ENCODE results near the gene JPH3. TPM values are rescaled to one million over a fixed set of nuclear protein-coding genes. Genes with fewer than 3 reads are reported as not detected.

Gene JPH3
- total RNA-seq, 2 experiments from 2014 or later = not detected

DNA sequence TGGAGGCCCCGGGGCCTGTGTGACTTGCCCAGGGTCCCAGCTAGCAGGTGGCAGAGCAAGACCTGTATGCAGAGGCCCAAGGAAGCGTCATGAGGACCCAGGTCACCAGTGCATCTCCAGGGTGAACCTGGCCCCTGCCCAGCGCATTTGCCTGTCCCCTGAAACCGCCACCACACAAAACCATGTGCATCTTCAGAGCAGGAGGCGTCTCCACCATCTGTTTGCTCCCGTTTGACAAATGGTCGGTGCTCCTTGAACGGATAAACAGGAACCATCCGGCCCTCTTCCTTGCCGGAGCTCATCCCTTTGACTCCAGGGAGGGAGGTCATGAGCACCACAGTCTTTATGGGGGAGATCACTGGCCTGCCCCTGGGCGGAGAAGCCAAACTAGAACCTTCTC is 62.5 kb downstream of the JPH3 start:
- no peak overlapping the region for H3K4me3 Mint-ChIP-seq

DNA sequence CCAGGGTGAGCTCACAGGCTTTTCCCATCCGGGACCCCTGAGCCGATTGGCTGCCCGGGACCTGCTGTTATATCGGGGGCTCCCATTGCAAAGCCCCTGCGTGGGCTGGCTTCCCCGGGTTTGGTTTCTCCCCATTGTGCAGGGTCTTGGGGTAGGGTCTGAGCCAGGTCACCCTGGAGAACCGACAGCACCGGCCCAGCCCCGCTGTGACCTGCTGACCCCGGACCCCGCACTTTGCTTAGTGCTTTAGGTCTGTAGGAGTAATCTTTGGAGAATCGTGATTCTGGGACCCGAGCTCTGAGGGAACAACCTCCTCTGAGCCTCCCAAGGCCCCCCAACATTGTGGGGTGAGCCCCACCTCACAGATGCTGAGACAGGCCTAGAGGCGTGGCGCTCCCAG is 62.9 kb downstream of the JPH3 start:
- Mint-ChIP-seq H3K4me3 (no peak overlapping the region), H3K27me3 (peaks cover 4% of the 10 kb centered on the region), H3K4me1 (no peaks in the 10 kb centered on the region), H3K36me3 (ENCODE audit: low read depth) (no peaks in the 10 kb centered on the region), H3K27ac (no peak overlapping the region), H3K9me3 (no peaks in the 10 kb centered on the region)
- POLR2A ChIA-PET = no interaction called here
- CTCF ChIA-PET = no interaction called here
- no peak for DNase-seq

More for the DNA sequence above, 62.5 kb downstream of the JPH3 start:
- ChIA-PET POLR2A (no interaction called here), CTCF (no interaction called here)
- DNase-seq = no peak
- Mint-ChIP-seq H3K4me1 (no peaks in the 10 kb centered on the region), H3K27me3 (peaks cover 4% of the 10 kb centered on the region), H3K9me3 (no peaks in the 10 kb centered on the region), H3K27ac (no peak overlapping the region), H3K36me3 (ENCODE audit: low read depth) (no peaks in the 10 kb centered on the region)

DNA sequence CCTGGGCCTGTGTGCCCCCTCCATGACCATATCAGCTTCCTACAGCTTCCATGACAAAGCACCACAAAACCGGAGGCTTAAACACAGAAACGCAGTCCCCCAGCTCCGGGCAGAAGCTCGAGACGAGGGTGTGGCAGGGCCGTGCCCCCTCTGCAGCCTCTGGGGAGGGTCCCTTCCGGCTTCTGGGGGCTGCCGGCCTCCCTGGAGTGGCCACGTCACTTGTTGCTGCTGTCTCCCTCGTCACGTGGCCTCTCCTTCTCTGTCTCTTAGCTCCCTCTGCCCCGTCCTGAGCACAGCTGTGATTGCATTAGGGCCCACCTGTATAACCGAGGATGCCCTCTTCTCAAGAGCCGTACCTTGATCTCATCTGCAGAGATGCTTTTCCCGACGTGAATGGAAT is 64.6 kb downstream of the JPH3 start:
- no peak overlapping the region for H3K27ac Mint-ChIP-seq
- no peak for DNase-seq
- H3K4me1 Mint-ChIP-seq = no peaks in the 10 kb centered on the region
- CTCF ChIA-PET = no interaction called here
- no peaks in the 10 kb centered on the region for H3K9me3 Mint-ChIP-seq
- H3K27me3 Mint-ChIP-seq = peaks cover 4% of the 10 kb centered on the region
- POLR2A ChIA-PET = no interaction called here
- H3K4me3 Mint-ChIP-seq = no peak overlapping the region
- no peaks in the 10 kb centered on the region for H3K36me3 Mint-ChIP-seq (ENCODE audit: low read depth)

DNA sequence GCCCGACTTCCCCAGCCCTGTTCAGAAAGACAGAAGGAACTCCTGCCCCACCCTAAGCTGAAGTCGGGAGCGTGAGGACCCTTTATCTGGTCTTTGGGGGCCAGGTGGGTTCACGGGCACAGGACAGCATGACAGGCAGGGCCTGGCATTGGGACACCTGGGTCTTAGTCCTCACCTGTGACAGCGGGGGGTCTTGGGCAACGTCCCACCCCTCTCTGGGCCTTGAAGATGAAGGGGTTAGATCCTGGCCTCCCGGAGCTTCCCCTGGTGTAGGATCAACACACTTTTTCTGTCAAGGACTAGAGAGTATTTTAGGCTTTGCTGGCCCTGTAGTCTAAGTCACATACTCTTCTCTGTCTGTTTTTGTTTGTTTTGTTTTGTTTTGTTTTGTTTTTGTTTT is 65.1 kb downstream of the JPH3 start:
- ChIA-PET CTCF (no interaction called here), POLR2A (no interaction called here)
- no peaks in the 10 kb centered on the region for H3K4me1 Mint-ChIP-seq
- peaks cover 4% of the 10 kb centered on the region for H3K27me3 Mint-ChIP-seq
- no peak overlapping the region for H3K4me3 Mint-ChIP-seq
- DNase-seq = no peak
- H3K27ac Mint-ChIP-seq = no peak overlapping the region
- no peaks in the 10 kb centered on the region for H3K9me3 Mint-ChIP-seq
- no peaks in the 10 kb centered on the region for H3K36me3 Mint-ChIP-seq (ENCODE audit: low read depth)

DNA sequence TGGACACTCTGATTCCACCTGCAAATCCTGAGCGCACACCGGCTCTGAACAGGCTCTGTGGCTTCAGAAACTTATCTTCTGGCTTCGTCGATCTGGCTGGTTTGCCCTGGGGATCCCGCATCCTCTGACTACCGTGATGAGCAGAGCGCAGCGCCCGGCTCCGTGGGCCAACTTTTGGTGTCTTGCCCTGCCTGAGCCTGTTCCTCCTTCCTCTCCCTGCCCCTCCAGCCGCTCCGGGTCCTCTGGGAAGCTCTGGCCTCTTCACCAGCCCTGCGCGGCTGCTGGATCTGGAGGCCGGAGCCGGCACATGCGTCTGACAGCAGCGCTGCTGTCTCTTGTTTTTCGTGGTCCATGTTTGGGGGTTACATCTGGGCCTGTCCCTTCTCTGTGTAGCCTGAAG is 65.6 kb downstream of the JPH3 start:
- Mint-ChIP-seq H3K4me3 (no peak overlapping the region), H3K36me3 (ENCODE audit: low read depth) (no peaks in the 10 kb centered on the region), H3K9me3 (no peaks in the 10 kb centered on the region), H3K27me3 (peaks cover 4% of the 10 kb centered on the region), H3K4me1 (no peaks in the 10 kb centered on the region), H3K27ac (no peak overlapping the region)
- CTCF ChIA-PET = no interaction called here
- no peak for DNase-seq
- POLR2A ChIA-PET = no interaction called here

DNA sequence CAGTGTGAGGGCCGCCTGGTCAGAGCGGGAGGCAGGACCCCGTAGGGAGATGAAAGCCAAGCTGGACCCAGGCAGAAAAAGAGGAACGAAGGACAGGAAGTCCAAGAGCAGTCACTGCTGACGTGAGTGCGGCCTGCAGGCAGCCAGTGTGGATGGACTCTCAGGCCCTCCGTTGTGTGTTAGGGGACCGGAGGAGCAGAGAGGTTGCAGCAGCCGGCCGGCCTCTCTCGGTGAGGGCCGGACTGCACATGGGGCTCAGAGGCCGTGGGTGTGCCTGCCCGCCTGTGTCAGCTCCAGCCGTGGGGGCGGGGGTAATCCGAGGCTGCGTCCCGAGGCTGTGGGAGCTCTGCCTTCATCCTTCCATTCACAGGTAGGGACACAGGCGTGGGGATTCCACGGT is 67.4 kb downstream of the JPH3 start:
- H3K4me3 Mint-ChIP-seq = no peak overlapping the region
- no peaks in the 10 kb centered on the region for H3K4me1 Mint-ChIP-seq
- CTCF ChIA-PET = no interaction called here
- H3K27me3 Mint-ChIP-seq = peaks cover 2% of the 10 kb centered on the region
- no peak overlapping the region for H3K27ac Mint-ChIP-seq
- H3K9me3 Mint-ChIP-seq = no peaks in the 10 kb centered on the region
- DNase-seq = no peak
- POLR2A ChIA-PET = no interaction called here
- no peaks in the 10 kb centered on the region for H3K36me3 Mint-ChIP-seq (ENCODE audit: low read depth)

DNA sequence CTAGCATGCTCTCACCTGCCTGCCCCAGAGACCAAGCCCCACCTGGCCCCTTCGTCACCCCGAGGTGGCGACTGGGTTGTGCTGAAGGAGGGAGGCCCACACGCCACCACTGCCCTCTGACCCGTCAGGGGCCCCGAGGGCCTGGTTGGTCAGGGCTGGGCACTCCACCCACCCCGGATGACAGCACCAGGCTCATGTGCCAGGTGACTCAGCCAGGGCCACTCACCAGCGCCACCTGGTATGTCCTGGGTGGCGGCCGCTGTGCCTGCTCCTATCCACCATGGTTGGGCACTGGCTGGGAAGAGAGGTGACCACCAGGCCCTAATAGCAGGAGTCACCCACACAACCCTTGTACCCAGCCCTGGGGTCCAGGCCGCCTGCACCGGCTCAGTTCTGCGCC is 68.9 kb downstream of the JPH3 start:
- H3K27ac Mint-ChIP-seq = no peak overlapping the region
- no peak overlapping the region for H3K4me3 Mint-ChIP-seq
- H3K4me1 Mint-ChIP-seq = no peaks in the 10 kb centered on the region
- H3K9me3 Mint-ChIP-seq = no peaks in the 10 kb centered on the region
- H3K36me3 Mint-ChIP-seq (ENCODE audit: low read depth) = no peaks in the 10 kb centered on the region
- peaks cover 2% of the 10 kb centered on the region for H3K27me3 Mint-ChIP-seq
- no peak for DNase-seq
- ChIA-PET POLR2A (no interaction called here), CTCF (no interaction called here)

DNA sequence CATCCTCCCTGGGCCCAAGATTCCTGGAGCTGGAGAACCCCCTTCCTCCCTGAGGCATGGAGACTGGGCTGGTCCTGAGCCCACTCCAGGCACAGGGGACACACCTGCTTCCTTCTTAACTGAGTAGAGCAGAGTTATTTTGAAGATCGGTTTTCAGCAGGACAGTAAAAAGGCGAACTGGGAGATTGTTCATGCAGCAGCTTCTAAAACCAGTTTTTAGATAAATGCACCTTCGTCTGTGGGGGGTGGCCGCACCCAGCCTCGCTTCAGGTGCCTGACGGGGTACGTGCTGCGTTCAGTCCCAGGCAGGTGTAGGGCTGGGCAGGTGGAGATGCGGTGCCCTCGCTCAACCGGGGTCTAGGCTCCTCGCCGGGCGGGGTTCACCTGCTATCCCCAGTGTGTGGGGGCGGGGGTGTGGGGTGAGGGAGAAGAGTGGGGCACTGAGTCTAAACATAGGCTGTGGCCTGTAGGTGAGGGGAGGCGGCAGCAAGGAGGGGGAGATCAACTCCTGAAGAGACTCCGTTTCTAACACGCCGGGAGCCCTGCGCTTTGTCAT is 69.5 kb downstream of the JPH3 start:
- H3K9me3 Mint-ChIP-seq = no peaks in the 10 kb centered on the region
- H3K27ac Mint-ChIP-seq = no peak overlapping the region
- no peaks in the 10 kb centered on the region for H3K36me3 Mint-ChIP-seq (ENCODE audit: low read depth)
- CTCF ChIA-PET = no interaction called here
- H3K4me3 Mint-ChIP-seq = no peak overlapping the region
- no peak for DNase-seq
- peaks cover 2% of the 10 kb centered on the region for H3K27me3 Mint-ChIP-seq
- H3K4me1 Mint-ChIP-seq = no peaks in the 10 kb centered on the region
- POLR2A ChIA-PET = no interaction called here

DNA sequence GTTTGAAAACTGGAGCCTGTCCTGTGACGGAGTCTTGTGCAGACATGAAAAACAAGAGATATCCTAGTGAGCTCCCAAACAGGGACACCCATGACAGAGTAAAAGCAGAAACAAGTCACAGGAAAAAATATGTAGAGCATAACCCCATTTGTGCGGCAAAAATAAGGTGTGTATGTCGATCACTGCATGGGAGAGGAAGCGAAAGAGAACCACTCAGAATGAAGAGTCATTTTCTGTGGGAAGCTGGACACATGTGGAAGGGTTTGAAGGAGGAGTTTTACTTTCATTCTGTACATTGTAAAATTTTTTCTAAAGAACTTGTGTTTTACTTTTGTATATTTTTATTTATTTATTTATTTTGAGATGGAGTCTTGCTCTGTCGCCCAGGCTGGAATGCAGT is 72.1 kb downstream of the JPH3 start:
- H3K27ac Mint-ChIP-seq = no peak overlapping the region
- no peak overlapping the region for H3K4me3 Mint-ChIP-seq
- no peaks in the 10 kb centered on the region for H3K4me1 Mint-ChIP-seq
- no peak for DNase-seq
- no peaks in the 10 kb centered on the region for H3K36me3 Mint-ChIP-seq (ENCODE audit: low read depth)
- H3K27me3 Mint-ChIP-seq = no peaks in the 10 kb centered on the region
- ChIA-PET POLR2A (no interaction called here), CTCF (no interaction called here)
- no peaks in the 10 kb centered on the region for H3K9me3 Mint-ChIP-seq

DNA sequence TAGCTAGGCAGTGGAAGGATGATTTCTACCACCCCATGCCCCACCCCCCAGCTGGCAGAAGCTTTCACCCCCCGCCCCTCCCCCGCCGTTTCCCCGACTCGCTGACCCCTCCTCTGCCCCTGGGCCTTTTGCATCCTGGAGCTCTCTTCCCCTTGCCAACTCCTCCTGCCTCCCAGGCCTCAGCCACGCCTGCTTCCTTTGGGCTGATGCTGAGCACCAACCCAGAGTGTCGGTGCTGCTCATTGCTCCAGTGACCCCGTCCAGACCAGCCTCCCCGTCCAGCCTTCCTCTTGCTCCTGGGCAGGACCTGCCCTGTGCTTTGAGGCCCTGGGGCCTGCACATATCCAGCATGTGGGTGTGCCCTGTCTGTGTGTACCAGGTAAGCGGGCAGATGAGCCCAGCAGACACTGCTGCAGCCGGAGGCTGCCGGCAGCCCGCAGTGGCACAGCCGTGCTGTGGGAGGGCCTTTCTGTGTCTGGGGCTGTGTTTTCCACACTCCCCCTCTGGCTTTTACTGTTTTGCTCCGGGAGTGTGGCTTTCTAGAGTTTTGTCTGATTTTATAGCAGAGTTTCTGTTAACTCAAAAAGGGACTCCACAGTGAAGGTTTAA is 72.9 kb downstream of the JPH3 start:
- H3K4me3 Mint-ChIP-seq = no peak overlapping the region
- H3K9me3 Mint-ChIP-seq = no peaks in the 10 kb centered on the region
- DNase-seq = no peak
- ChIA-PET CTCF (no interaction called here), POLR2A (interaction anchor here (0.6 kb wide), 1 partner anchor 57 kb away, joined by 3 read pairs; no protein-coding TSS in a partner anchor)
- no peaks in the 10 kb centered on the region for H3K36me3 Mint-ChIP-seq (ENCODE audit: low read depth)
- no peak overlapping the region for H3K27ac Mint-ChIP-seq
- H3K27me3 Mint-ChIP-seq = no peaks in the 10 kb centered on the region
- no peaks in the 10 kb centered on the region for H3K4me1 Mint-ChIP-seq

DNA sequence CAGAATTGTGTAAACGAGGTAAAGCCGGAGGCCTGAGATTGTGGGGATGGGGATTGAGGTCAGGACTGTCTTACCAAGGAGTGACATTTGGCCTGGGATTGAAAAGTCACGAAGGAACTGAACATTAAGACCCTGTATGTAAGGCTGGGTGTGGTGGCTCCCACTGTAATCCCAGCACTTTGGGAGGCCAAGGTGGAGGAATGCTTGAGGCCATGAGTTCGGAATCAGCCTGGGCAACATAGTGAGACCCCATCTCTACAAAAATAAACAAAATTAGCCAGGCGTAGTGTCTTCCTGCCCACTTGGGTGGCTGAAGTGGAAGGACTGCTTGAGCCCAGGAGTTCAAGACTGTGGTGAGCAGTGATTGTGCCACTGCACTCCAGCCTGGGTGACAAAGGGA is 75.5 kb downstream of the JPH3 start:
- no peak overlapping the region for H3K4me3 Mint-ChIP-seq
- DNase-seq = no peak
- H3K36me3 Mint-ChIP-seq (ENCODE audit: low read depth) = no peaks in the 10 kb centered on the region
- ChIA-PET POLR2A (no interaction called here), CTCF (interaction anchor here (1.7 kb wide), 1 partner anchor 41 kb away, joined by 4 read pairs; no protein-coding TSS in a partner anchor)
- H3K4me1 Mint-ChIP-seq = peaks cover 5% of the 10 kb centered on the region
- H3K9me3 Mint-ChIP-seq = no peaks in the 10 kb centered on the region
- H3K27me3 Mint-ChIP-seq = no peaks in the 10 kb centered on the region
- no peak overlapping the region for H3K27ac Mint-ChIP-seq

DNA sequence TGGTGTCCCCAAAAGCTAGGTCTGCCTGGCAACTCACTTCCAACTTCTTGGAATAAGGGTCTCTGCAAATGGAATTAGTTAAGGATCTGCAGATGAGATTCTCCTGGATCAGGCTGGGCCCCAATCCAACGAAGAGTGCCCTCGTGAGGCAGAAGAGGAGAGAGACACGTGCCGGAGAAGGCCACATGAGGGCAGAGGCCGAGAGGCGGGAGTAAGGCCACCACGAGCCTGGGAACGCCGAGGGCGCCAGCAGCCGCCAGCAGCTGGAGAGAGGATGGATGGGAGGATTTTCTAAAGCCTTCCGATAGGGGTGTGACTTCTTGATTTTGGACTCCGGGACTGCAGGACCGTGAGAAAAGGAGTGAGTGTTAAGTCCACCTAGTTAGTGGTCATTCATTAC is 76.3 kb downstream of the JPH3 start:
- H3K4me1 Mint-ChIP-seq = peaks cover 5% of the 10 kb centered on the region
- H3K27ac Mint-ChIP-seq = no peak overlapping the region
- H3K9me3 Mint-ChIP-seq = no peaks in the 10 kb centered on the region
- no peak overlapping the region for H3K4me3 Mint-ChIP-seq
- H3K36me3 Mint-ChIP-seq (ENCODE audit: low read depth) = no peaks in the 10 kb centered on the region
- POLR2A ChIA-PET = no interaction called here
- CTCF ChIA-PET = no interaction called here
- DNase-seq = no peak
- H3K27me3 Mint-ChIP-seq = no peaks in the 10 kb centered on the region

DNA sequence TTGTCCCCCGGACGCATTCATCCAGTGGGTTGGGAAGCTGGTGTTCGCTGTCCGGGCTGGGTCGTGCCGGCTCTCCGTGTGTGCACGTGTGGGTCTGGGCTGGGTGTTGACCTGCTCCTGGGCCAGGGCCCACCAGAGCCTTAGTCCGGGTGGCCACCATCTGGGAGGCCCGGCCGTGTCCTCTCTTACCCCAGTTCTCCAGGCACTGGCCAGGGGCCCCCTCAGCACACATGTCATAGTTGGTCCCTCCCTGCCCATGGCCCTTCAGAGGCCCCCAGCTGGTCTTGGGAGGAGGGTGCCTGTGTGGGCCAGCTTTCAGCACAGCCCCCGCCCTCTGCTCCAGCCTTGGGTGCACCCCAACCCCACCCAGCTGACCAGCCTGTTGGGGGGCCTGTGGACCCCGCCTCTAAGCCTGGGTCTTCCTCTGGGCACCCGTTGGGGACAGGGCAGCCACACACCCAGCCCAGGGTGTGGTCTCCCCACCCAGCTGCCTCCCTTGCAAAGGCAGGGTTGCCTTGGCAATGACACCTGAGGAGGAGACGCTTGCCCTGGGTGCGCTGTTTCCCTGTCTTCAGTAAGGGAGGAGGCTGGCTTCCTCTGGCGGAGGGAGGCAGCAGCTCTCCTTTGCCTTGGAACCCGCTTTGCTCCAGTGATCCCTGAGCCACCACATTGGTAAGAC is 77.4 kb downstream of the JPH3 start:
- CTCF ChIA-PET = interaction anchor here (1.7 kb wide), 1 partner anchor 36 kb away, joined by 3 read pairs; no protein-coding TSS in a partner anchor

DNA sequence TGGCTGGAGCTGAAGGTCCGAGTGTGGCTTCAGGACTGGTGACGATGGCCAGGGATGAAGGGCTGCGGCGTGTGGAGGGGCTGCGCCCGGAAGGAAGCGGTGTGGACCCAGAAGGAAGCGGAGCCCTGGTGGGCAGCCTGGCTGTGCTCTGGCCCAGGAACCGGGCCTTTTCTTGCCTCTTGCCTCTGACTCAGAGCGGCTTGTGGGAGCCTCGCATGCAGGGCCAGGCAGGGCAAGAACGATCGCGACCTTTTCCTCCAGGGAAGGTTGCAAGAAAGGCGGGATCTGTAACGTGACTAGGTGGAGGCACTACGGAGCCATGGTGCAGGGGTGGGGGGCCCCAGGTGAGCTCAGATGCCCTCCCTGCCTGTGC is 78.0 kb downstream of the JPH3 start:
- Mint-ChIP-seq H3K4me1 (peaks cover 5% of the 10 kb centered on the region), H3K4me3 (no peak overlapping the region), H3K27me3 (no peaks in the 10 kb centered on the region), H3K9me3 (no peaks in the 10 kb centered on the region), H3K36me3 (ENCODE audit: low read depth) (no peaks in the 10 kb centered on the region), H3K27ac (no peak overlapping the region)
- POLR2A ChIA-PET = no interaction called here
- CTCF ChIA-PET = interaction anchor here (1.7 kb wide), 1 partner anchor 36 kb away, joined by 3 read pairs; no protein-coding TSS in a partner anchor
- DNase-seq = no peak

More for the DNA sequence above, 77.4 kb downstream of the JPH3 start:
- no peak overlapping the region for H3K27ac Mint-ChIP-seq
- peaks cover 5% of the 10 kb centered on the region for H3K4me1 Mint-ChIP-seq
- no peak for DNase-seq
- no peaks in the 10 kb centered on the region for H3K27me3 Mint-ChIP-seq
- H3K36me3 Mint-ChIP-seq (ENCODE audit: low read depth) = no peaks in the 10 kb centered on the region
- no peaks in the 10 kb centered on the region for H3K9me3 Mint-ChIP-seq
- POLR2A ChIA-PET = no interaction called here
- H3K4me3 Mint-ChIP-seq = no peak overlapping the region

All from activated CD4-positive, alpha-beta memory T cell treated with anti-CD3 and anti-CD28 coated beads, Interleukin-2, amount 10 ng/mL, durations not matched to agents 7 days and 5 days (primary cell).